Endothelial cell of umbilical vein (primary cell): ENCODE results near the gene LCLAT1.

Source experiments
- EZH2 ChIP-seq: IDR thresholded peaks from 2 replicates; pipeline ENCODE4 v1.6.1; 2012; ENCODE audit warnings: borderline replicate concordance, low read depth, mild to moderate bottlenecking, moderate library complexity, low read length, inconsistent platforms; ENCODE audit not compliant: severe bottlenecking
- POLR2A ChIP-seq: IDR thresholded peaks from 2 replicates; pipeline ENCODE4 v1.6.1; 2012; ENCODE audit warnings: low read depth, mild to moderate bottlenecking, control low read depth, low read length
- TF ChIP-seq, protein P1 (sequence below): IDR thresholded peaks from 2 replicates; pipeline ENCODE4 v1.6.1; 2011; ENCODE audit not compliant: insufficient read depth, insufficient read length
- TF ChIP-seq, protein P2 (sequence below), 2 donors: IDR thresholded peaks; 1 replicate in 1 of 2; 2 replicates in 1 of 2; pipeline ENCODE4 v1.5.1; 2011; ENCODE audit warnings: low read length in 2 of 2, mild to moderate bottlenecking in 2 of 2, moderate library complexity in 2 of 2, control low read depth in 1 of 2, inconsistent platforms in 1 of 2, low read depth in 1 of 2; ENCODE audit not compliant: insufficient read depth in 1 of 2; ENCODE audit errors: extremely low read depth in 1 of 2

DNA sequence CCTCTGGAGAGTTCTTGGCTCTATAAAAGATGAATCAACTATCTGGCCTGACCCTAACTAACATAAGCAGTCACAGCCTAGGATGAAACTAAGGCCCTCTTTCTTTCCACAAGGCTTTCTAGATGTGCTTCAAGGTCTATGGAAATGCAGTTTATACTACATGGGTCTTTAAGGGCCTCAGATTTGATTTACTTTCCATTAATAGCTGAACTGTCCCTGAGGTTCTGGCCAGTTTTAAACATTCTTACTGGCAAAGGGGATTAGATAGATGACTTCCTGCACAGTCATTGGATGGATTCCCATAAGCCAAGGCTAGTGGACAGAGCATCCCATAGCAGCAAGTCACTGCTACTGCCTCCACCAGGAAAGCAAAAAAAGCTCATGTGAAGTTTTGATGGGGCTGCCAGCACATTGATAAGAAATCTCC is 38.1 kb upstream of the LCLAT1 start:
- TF ChIP-seq, protein P1, sequence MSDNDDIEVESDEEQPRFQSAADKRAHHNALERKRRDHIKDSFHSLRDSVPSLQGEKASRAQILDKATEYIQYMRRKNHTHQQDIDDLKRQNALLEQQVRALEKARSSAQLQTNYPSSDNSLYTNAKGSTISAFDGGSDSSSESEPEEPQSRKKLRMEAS, result no peak
- TF ChIP-seq EZH2 (no peak), POLR2A (no peak)
- TF ChIP-seq, protein P2, sequence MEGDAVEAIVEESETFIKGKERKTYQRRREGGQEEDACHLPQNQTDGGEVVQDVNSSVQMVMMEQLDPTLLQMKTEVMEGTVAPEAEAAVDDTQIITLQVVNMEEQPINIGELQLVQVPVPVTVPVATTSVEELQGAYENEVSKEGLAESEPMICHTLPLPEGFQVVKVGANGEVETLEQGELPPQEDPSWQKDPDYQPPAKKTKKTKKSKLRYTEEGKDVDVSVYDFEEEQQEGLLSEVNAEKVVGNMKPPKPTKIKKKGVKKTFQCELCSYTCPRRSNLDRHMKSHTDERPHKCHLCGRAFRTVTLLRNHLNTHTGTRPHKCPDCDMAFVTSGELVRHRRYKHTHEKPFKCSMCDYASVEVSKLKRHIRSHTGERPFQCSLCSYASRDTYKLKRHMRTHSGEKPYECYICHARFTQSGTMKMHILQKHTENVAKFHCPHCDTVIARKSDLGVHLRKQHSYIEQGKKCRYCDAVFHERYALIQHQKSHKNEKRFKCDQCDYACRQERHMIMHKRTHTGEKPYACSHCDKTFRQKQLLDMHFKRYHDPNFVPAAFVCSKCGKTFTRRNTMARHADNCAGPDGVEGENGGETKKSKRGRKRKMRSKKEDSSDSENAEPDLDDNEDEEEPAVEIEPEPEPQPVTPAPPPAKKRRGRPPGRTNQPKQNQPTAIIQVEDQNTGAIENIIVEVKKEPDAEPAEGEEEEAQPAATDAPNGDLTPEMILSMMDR (IDR thresholded peaks at IDR 0.05; ENCODE audit: extremely low read depth in 1 of 2, insufficient read depth in 1 of 2, low read depth in 1 of 2, low read length in 2 of 2), result no peak
